ENCODE measurements around the gene ZNF578.
"Not testable (repeated sequence)": the region's sequence is repeated elsewhere in the genome, so short reads cannot be mapped to it uniquely, and the experiment has no call there.

ZNF578 gene

GRCh38 chr19:52507266-52507665 lies 53.9 kb downstream of the ZNF578 start:
- no peak overlapping the region for H3K4me3 ChIP-seq (ENCODE audit: low read depth, low read length)

GRCh38 chr19:52516191-52516590 lies 62.8 kb downstream of the ZNF578 start:
- no peak overlapping the region for H3K4me3 ChIP-seq (ENCODE audit: low read depth, low read length)

- no peak overlapping the region for H3K4me3 ChIP-seq (ENCODE audit: low read depth, low read length)
These were observed 65.3 kb downstream of the ZNF578 start for GRCh38 chr19:52518646-52519045.

GRCh38 chr19:52519175-52519574 lies 65.8 kb downstream of the ZNF578 start:
- H3K4me3 ChIP-seq (ENCODE audit: low read depth, low read length): not testable (repeated sequence)

- no peak overlapping the region for H3K4me3 ChIP-seq (ENCODE audit: low read depth, low read length)
These were observed 66.7 kb downstream of the ZNF578 start for GRCh38 chr19:52520013-52520412.

- no peak overlapping the region for H3K4me3 ChIP-seq (ENCODE audit: low read depth, low read length)
These were observed 69.2 kb downstream of the ZNF578 start for GRCh38 chr19:52522551-52522950.

- no peak overlapping the region for H3K4me3 ChIP-seq (ENCODE audit: low read depth, low read length)
These were observed 70.7 kb downstream of the ZNF578 start for GRCh38 chr19:52524086-52524485.

- H3K4me3 ChIP-seq (ENCODE audit: low read depth, low read length): peak within 1 kb of the TSS; percentile 85
These were observed 74.0 kb downstream of the ZNF578 start, which contains the start of gene ZNF808 for GRCh38 chr19:52527134-52527955. Gene ZNF808 (plus strand): TSS chr19:52527668. CDS start chr19:52543285, 15,617 bp downstream.

GRCh38 chr19:52527956-52528351 lies 74.6 kb downstream of the ZNF578 start:
- peak overlapping the region; percentile 85 for H3K4me3 ChIP-seq (ENCODE audit: low read depth, low read length)

GRCh38 chr19:52532480-52532879 lies 79.1 kb downstream of the ZNF578 start:
- no peak overlapping the region for H3K4me3 ChIP-seq (ENCODE audit: low read depth, low read length)

- no peak overlapping the region for H3K4me3 ChIP-seq (ENCODE audit: low read depth, low read length)
These were observed 80.5 kb downstream of the ZNF578 start for GRCh38 chr19:52533901-52534300.

- peak overlapping the region; percentile 78 for H3K4me3 ChIP-seq (ENCODE audit: low read depth, low read length)
These were observed 82.0 kb downstream of the ZNF578 start for GRCh38 chr19:52535385-52535770.

- peak overlapping the region; percentile 78 for H3K4me3 ChIP-seq (ENCODE audit: low read depth, low read length)
These were observed 82.6 kb downstream of the ZNF578 start for GRCh38 chr19:52535771-52536447.

GRCh38 chr19:52536448-52536800 lies 83.1 kb downstream of the ZNF578 start:
- H3K4me3 ChIP-seq (ENCODE audit: low read depth, low read length): peak overlapping the region; percentile 78

GRCh38 chr19:52538815-52539214 lies 85.5 kb downstream of the ZNF578 start:
- H3K4me3 ChIP-seq (ENCODE audit: low read depth, low read length): not testable (repeated sequence)

- H3K4me3 ChIP-seq (ENCODE audit: low read depth, low read length): not testable (repeated sequence)
These were observed 87.8 kb downstream of the ZNF578 start for GRCh38 chr19:52541176-52541575.

GRCh38 chr19:52541608-52542007 lies 88.3 kb downstream of the ZNF578 start:
- H3K4me3 ChIP-seq (ENCODE audit: low read depth, low read length): no peak overlapping the region

GRCh38 chr19:52542541-52542940 lies 89.2 kb downstream of the ZNF578 start:
- H3K4me3 ChIP-seq (ENCODE audit: low read depth, low read length): not testable (repeated sequence)

- no peak overlapping the region for H3K4me3 ChIP-seq (ENCODE audit: low read depth, low read length)
These were observed 89.8 kb downstream of the ZNF578 start for GRCh38 chr19:52542984-52543664.

GRCh38 chr19:52554216-52554971 lies 101.0 kb downstream of the ZNF578 start:
- no peak overlapping the region for H3K4me3 ChIP-seq (ENCODE audit: low read depth, low read length)

All from iPS-11a (cell line).